ENCODE data around the gene PRKAG2.

The PRKAG2 gene

DNA sequence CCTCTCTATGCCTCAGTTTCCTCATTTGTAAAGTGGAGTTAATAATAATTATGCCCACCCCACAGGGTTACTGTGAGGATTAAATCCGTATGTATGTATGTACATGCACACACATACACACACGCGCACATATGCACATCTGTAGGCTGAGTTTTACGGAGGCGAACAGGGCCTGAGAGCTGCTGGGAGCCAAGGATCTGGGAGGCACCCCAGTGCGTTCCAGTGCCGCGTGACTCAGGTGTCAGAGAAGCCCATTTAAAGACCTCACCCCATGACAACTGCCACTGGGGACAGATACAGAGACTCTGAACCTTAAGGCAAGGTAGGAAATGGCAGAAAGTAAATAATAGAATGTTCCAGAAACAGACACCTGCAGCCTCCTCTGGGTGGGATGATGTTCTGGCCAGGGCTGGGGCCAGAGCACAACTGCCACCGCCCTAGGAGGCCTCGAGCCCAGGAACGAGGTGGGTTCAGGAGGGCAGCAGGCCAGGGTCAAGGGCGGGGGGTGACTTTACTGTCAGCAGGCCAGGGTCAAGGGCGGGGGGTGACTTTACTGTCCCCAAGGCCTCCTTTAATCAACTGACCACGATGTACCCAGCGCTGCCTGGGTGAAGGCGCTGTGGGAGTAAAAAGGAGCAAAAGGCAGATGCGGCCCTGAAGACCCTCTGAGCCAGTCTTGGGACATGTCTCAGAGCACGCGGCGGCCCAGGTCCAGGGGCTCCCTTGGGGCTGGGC, 54.9 kb downstream of the PRKAG2 start:
- no peaks in the 10 kb centered on the region for H3K9me3 ChIP-seq
- TF ChIP-seq CTCF (IDR thresholded peaks at IDR 0.05): no peak
- no peaks in the 10 kb centered on the region for H3K4me1 ChIP-seq (ENCODE audit: control insufficient read depth in 1 of 2, insufficient read depth in 1 of 2, low read depth in 1 of 2, low read length in 1 of 2)
- no peaks in the 10 kb centered on the region for H3K36me3 ChIP-seq
- no peak overlapping the region for H3K4me3 ChIP-seq (ENCODE audit: low read depth in 1 of 2, low read length in 1 of 2)
- H3K27me3 ChIP-seq: no peaks in the 10 kb centered on the region
- no peak overlapping the region for H3K27ac ChIP-seq

DNA sequence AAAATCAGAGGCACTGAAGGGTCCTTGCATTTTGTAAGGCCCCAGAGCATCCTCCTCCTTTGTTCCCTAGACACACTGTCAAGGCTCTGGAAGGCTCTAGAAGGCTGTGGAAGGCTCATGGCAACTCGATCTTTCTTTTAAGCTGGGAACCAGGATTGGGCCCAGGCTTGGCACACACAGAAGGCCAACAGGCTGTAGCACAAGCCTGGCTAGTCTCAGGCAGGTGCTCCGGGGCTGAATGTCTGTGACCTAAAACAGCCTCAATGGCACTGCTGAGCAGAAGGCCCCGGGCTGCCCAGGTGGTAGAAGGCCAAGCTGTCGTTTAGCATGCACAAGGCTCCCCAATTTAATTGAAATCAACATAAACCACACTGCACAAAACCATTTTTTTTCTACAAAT, 55.7 kb downstream of the PRKAG2 start:
- TF ChIP-seq CTCF (IDR thresholded peaks at IDR 0.05): no peak
- no peaks in the 10 kb centered on the region for H3K27me3 ChIP-seq

DNA sequence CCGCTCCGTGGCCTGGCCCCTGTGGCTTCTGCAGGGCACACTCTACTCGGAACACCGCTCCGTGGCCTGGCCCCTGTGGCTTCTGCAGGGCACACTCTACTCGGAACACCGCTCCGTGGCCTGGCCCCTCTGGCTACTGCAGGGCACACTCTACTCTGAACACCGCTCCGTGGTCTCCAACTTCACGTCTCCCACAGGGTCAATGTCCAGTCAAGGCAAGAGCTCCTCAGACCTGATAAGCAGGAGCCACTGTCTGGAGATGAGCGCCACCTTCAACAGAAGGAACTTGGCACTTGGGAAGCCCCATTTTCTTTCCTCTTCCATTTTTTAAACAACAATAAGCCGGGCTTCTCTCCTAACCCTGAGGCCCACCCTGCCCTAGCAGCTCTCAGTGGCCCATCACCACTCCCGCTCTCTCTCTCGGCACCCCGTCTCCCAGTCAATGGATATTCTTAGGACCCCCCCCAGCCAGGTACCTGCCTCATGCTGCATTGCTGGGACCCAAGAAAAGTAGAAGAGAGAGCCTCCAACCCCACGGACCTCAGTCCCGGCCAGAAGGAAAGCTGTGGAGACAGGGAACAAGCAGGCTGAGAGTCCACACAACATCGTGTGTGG, 56.3 kb downstream of the PRKAG2 start:
- Histone ChIP-seq H3K9me3 (no peaks in the 10 kb centered on the region), H3K27me3 (no peaks in the 10 kb centered on the region), H3K4me3 (ENCODE audit: low read depth in 1 of 2, low read length in 1 of 2) (no peak overlapping the region), H3K27ac (no peak overlapping the region), H3K4me1 (ENCODE audit: control insufficient read depth in 1 of 2, insufficient read depth in 1 of 2, low read depth in 1 of 2, low read length in 1 of 2) (no peaks in the 10 kb centered on the region), H3K36me3 (no peaks in the 10 kb centered on the region)
- no peak for TF ChIP-seq CTCF (IDR thresholded peaks at IDR 0.05)

More for the DNA sequence above, 55.7 kb downstream of the PRKAG2 start:
- no peaks in the 10 kb centered on the region for H3K36me3 ChIP-seq
- no peaks in the 10 kb centered on the region for H3K4me1 ChIP-seq (ENCODE audit: control insufficient read depth in 1 of 2, insufficient read depth in 1 of 2, low read depth in 1 of 2, low read length in 1 of 2)
- no peaks in the 10 kb centered on the region for H3K9me3 ChIP-seq
- H3K4me3 ChIP-seq (ENCODE audit: low read depth in 1 of 2, low read length in 1 of 2): no peak overlapping the region
- no peak overlapping the region for H3K27ac ChIP-seq

GRCh38 chr7:151819866-151820265, 57.0 kb downstream of the PRKAG2 start:
- Histone ChIP-seq H3K27me3 (no peaks in the 10 kb centered on the region), H3K36me3 (no peaks in the 10 kb centered on the region)

More at GRCh38 chr7:151819866-151820265, 57.0 kb downstream of the PRKAG2 start:
- no peaks in the 10 kb centered on the region for H3K4me1 ChIP-seq (ENCODE audit: control insufficient read depth in 1 of 2, insufficient read depth in 1 of 2, low read depth in 1 of 2, low read length in 1 of 2)
- no peaks in the 10 kb centered on the region for H3K9me3 ChIP-seq
- no peak overlapping the region for H3K27ac ChIP-seq
- no peak overlapping the region for H3K4me3 ChIP-seq (ENCODE audit: low read depth in 1 of 2, low read length in 1 of 2)
- no peak for TF ChIP-seq CTCF (IDR thresholded peaks at IDR 0.05)

Measured in neutrophil (primary cell).